D721Med (cell line): Measurements from ENCODE around the gene HMCN2.

Source experiments
- DNase-seq: peaks from one replicate; pipeline ENCODE4 v3.0.0; 2011; ENCODE audit warnings: low spot score; ENCODE audit not compliant: insufficient read length
- FAIRE-seq: peaks from 2 replicates; lab custom pipeline; 2011; peaks lifted over from hg19 to GRCh38; lab: Jason Lieb, UNC
- TF ChIP-seq, protein P1 (sequence below): IDR thresholded peaks from 2 replicates; pipeline ENCODE4 v1.5.1; 2012; ENCODE audit warnings: mild to moderate bottlenecking, control low read depth; ENCODE audit not compliant: insufficient read depth; ENCODE audit errors: missing control alignments

Gene HMCN2

DNA sequence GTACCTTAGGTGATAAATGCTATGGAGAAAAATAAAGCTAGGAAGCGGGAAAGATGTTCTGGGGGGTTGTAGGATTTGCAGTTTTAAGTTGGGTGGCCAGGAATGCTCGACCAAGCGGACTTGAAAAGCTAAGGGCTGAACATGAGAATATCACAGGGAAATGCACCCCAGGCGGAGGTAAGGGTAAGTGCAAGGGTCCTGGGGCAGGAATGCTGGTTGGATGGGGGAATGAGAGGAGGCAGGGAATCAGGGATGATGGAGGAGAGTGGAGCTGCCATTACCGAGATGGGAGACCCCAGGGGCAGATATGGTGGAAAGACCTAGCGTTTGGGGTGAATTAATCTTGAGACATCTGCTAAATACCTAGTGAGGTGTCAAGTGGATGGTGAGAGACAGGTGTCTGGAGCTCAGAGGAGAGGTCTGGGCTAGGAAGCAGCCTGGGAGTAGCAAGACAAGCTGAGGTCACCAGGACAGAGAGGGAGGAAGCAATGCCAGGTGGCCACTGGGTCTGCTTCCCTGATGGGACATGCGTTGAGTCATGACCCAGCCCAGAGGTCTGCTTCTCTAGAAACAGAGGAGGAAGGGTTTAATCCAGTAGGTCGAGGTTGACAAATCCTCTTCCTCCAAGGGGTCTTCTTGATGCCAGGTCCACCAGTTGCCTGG is 101.5 kb downstream of the HMCN2 start:
- FAIRE-seq (no peak), DNase-seq (no peak)
- TF ChIP-seq, protein P1, sequence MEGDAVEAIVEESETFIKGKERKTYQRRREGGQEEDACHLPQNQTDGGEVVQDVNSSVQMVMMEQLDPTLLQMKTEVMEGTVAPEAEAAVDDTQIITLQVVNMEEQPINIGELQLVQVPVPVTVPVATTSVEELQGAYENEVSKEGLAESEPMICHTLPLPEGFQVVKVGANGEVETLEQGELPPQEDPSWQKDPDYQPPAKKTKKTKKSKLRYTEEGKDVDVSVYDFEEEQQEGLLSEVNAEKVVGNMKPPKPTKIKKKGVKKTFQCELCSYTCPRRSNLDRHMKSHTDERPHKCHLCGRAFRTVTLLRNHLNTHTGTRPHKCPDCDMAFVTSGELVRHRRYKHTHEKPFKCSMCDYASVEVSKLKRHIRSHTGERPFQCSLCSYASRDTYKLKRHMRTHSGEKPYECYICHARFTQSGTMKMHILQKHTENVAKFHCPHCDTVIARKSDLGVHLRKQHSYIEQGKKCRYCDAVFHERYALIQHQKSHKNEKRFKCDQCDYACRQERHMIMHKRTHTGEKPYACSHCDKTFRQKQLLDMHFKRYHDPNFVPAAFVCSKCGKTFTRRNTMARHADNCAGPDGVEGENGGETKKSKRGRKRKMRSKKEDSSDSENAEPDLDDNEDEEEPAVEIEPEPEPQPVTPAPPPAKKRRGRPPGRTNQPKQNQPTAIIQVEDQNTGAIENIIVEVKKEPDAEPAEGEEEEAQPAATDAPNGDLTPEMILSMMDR, result no peak

DNA sequence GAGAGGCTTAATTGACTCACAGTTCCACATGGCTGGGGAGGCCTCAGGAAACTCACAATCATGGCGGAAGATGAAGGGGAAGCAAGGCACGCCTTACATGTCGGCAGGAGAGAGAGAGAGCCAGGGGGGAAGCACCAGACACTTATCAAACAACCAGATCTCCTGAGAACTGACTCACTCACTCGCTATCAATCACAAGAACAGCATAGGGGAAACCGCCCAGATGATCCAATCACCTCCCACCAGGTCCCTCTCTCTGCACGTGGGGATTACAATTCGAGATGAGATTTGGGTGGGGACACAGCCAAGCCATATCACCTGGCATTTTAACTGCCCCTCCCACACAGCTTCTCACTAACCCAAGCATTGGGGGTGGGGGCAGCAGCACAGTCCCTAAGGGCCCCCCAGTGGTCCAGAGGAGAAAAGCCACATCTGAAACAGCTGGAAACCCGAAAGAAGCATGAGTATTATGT is 103.1 kb downstream of the HMCN2 start:
- TF ChIP-seq, protein P1, result no peak
- no peak for DNase-seq
- FAIRE-seq, result no peak

DNA sequence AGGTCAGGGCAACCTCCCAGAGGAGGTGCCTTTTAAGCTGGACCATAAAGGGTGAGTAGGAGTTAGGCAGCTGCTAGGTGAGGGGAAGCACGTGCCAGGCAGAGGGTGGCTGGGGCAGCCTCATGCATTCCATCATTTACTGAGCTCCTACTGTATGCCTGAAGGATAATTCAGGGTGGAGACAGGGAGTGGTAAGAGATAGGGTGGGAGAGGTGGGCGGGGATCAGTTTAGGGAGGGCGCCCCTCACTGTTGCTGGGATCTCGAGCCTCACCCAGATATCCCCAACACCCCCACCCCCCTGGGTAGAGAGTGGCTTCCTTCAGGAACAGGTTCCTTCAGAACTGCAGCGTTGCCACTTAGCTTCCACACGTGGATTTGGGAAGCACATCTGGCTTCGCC is 104.7 kb downstream of the HMCN2 start:
- FAIRE-seq (no peak), DNase-seq (no peak)
- TF ChIP-seq, protein P1, result no peak

DNA sequence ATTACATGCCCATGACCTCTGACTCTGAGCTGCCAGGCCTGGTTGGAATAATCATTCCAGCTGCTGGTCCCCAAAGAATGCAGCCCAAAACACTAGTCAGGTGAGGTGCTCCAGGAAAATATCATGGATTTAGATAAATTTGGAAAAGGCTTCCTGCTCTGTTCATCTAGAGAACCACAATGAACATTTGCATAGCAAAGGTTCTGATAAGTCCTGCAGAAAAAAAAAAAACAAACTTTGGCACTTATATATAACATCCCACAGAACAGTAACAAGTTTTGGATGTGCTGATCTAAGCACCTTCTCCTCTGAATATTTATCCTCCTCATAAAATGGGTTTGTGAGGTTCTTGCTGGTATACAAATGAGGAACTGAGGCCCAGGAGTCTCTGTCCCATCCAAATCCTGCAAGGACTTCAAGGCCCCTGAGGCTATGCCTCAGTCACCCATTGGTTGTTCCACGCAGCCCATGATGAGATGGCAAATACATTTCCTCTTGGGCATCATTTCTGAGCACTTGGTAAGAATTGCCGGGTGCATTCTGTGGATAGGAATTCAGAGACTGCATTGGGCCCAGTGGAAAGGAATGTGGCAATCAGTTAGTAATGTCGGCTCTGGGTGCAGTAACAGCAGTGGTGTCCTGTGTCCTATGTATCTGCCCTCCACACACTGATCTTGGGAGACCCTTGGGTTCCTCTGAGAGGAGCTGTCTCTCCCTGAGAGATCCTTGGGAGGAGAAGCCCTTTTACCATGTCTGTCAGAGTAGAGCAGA is 105.8 kb downstream of the HMCN2 start:
- no peak for DNase-seq
- no peak for FAIRE-seq
- TF ChIP-seq, protein P1, result no peak

DNA sequence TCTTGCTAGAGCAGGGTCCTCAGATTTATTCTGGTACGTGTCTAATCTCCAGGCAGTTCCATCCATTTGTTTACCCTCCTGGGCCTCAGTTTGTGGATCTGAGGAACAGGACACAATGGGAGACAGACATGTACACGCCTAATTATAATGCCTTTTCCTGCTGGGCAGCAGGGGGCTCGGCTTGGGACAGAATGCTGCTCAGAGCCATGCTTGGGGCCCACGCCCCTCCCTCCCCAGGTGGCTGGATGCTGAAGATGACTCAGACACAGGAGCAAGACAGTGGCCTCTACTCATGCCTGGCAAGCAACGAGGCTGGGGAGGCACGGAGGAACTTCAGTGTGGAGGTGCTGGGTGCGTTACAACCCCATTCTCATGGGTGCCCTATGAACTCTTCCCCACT is 106.5 kb downstream of the HMCN2 start:
- TF ChIP-seq, protein P1, result no peak
- FAIRE-seq, result no peak
- no peak for DNase-seq

DNA sequence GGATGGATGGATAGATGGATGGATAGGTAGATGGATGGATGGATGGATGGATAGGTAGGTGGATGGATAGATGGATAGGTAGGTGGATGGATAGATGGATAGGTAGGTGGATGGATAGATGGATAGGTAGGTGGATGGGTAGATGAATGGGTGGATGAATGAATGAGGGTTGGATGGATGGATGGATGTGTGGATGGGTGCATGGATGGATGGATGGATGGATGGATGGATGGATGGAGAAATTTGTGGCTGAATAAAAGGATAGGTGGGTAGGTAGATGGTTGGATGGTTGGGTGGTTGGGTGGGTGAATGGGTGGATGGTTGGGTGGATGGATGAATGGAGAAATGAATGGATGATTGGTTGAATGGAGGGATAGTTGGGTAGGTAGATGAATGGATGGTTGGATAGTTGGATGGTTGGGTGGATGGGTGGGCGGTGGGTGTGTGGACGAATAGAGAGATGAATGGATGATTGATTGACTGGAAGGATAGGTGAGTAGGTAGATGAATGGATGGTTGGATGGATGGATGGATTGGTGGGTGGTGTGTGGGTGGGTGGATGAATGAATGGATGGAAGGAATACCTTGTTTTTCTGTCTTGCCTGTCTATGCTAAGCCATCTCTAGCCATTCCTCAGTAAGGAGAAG is 108.2 kb downstream of the HMCN2 start:
- TF ChIP-seq, protein P1, result no peak
- no peak for DNase-seq
- FAIRE-seq, result no peak
